ENCODE data around the gene XRN2. TPM values are rescaled to one million over a fixed set of nuclear protein-coding genes. Genes with fewer than 3 reads are reported as not detected.
A peak's percentile ranks its signal among the peaks of the same experiment; 100 is the strongest.

XRN2 gene
- total and polyA plus RNA-seq, 2 of the 13 experiments (the other 11 are each of a cell fraction or from before 2014, with no cell fraction given): 90.3 to 171 TPM

GRCh38 chr20:21309678-21310467 is 6.7 kb downstream of the XRN2 start (continued):
- TF ChIP-seq ZBTB40 (IDR thresholded peaks at IDR 0.05) (peak; percentile 17; the same call in 1 of the 2 replicates), ZBTB40 (CRISPR knock-in tag; IDR thresholded peaks at IDR 0.05) (no peak), GTF2F1 (IDR thresholded peaks at IDR 0.05; ENCODE audit: low read length) (no peak), KIAA2018 (CRISPR knock-in tag; IDR thresholded peaks at IDR 0.05; ENCODE audit: borderline replicate concordance) (no peak), FOSL2 (CRISPR knock-in tag; IDR thresholded peaks at IDR 0.05) (no peak)

Data from HepG2 (cell line).